DMS 273 treated with DMSO at 0.1 percent for 48 hours (cell line): ENCODE data around the gene BRD4.
A peak's percentile ranks its signal among the peaks of the same experiment; 100 is the strongest.

Experiments used
- DNase-seq: peaks from one replicate; lab custom pipeline; 2025; lab: John Stamatoyannopoulos, UW

Gene BRD4

GRCh38 chr19:15289673-15290072 lies 42.7 kb downstream of the BRD4 start:
- DNase-seq: no peak

DNA sequence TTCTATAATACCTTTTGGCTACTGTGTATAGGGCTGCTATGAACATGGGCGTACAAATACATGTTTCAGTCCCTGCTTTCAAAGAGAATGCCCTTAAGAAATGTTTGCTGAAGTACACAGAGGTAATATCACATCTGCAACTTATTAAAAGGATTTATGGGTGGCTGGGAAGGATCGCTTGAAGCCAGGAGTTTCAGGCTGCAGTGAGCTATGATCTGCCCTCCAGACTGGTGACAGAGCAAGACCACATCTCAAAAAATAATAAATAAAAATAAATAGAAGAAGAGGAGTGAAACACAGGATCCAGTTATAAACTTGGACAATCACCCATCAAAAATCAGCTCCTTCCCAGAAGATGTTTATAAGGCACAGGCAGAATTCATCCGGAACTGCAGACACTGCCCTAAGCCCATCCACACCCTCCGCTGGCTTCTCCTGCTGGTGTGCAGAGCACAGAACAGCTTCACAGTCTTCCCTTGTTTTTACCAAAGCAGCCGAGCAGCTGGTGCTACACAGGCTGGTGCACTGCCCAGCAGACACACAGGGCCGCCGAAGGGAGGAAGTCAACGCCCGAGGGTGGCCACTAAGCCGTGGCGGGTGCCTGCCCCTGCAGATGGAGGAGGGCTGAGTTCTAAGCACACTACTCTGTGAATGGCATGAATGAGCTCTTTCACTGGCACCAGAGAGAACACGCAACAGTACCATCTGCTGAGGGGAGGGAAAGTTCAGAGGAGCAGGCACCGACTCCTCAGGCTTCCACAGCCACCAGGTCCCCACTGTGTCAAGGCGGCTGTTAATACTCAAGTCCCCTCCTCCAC lies 44.0 kb downstream of the BRD4 start:
- peak; percentile 68 for DNase-seq

DNA sequence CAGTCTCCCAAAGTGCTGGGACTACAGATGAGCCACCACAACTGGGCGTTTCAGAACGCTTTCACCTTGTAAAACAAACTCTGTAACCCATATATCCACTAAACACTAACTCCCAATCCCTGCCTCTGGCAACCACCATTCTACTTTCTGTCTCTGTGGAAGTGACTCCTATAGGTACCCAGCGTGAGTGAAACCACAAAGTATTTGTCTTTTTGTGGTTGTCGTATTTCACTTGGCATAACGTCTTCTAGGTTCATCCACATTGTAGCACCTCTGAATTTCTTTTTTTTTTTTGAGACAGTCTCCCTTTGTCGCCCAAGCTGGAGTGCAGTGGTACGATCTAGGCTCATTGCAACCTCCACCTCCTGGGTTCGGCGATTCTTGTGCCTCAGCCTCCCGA lies 44.8 kb downstream of the BRD4 start:
- no peak for DNase-seq

GRCh38 chr19:15286688-15287365 lies 45.5 kb downstream of the BRD4 start:
- no peak for DNase-seq

DNA sequence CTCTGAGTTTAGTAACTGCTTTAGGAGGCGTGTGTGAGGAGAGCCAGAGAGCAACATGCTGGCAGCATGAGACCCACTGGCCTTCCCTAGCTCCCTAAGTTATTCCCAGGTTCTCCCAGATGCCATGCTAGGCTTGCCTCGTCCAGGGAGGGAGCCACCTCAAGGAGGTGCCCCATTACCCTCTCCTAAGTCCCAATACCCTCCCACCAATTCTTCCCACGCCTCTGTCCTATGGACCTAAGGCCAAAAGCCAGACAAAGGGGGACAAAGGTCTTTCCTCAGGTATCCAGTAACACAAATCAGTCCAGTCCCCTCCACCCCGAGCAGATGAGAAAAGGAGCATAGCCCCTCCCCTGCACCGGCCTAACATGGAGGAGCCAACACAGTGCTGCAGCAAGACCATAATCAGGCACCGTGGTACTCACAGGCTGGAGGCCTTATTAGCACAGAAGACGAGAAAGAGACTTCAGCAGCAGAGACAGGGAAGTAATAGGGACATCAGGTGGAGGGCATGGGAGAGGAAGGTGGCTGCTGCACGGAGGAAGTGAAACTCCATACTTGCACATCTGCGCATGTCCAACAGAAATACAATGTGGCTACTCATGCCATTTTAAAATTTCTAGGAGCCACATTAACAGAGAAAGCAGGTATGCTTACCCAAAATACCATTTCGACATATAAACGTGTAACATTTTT lies 46.3 kb downstream of the BRD4 start:
- no peak for DNase-seq

GRCh38 chr19:15284896-15285295 lies 47.4 kb downstream of the BRD4 start:
- DNase-seq: no peak

DNA sequence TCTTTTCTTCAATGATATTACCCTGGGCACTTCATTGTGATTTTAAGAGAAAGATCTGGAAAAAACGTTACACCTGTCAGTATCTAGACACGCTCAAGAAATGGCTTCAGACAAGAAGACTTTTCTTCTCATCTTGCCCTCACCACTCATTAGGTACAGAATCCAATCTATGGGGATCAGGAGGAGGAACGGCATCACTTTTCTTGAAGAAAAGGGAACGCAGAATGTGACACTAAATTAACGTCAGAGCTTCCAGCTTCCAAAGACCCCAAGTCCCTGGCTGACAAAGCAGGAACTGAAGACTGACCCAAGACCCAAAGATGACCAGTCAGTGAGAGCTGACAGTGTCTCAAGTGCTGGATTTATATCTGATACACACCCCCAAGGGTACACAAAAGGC lies 48.2 kb downstream of the BRD4 start:
- no peak for DNase-seq

- no peak for DNase-seq
Measured at GRCh38 chr19:15283141-15283883, 49.0 kb downstream of the BRD4 start.

DNA sequence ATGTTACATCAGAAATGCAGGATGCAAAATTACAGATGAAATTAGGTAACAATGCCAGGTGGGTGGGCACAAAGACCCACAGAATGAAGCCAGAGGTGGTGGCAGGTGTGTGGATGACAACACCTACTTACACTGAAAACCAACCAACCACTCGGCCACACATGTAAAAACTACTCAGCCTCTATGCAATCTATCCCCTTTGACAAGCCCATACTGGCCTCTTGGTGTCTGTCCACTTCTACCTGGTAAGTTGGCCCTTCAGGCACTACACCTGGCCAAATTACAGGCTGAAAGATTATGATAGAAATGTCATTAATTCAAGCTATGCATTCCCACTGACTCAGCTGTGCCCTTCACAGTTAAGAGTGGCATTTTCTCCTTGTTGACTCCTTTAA lies 50.0 kb downstream of the BRD4 start:
- DNase-seq: no peak

DNA sequence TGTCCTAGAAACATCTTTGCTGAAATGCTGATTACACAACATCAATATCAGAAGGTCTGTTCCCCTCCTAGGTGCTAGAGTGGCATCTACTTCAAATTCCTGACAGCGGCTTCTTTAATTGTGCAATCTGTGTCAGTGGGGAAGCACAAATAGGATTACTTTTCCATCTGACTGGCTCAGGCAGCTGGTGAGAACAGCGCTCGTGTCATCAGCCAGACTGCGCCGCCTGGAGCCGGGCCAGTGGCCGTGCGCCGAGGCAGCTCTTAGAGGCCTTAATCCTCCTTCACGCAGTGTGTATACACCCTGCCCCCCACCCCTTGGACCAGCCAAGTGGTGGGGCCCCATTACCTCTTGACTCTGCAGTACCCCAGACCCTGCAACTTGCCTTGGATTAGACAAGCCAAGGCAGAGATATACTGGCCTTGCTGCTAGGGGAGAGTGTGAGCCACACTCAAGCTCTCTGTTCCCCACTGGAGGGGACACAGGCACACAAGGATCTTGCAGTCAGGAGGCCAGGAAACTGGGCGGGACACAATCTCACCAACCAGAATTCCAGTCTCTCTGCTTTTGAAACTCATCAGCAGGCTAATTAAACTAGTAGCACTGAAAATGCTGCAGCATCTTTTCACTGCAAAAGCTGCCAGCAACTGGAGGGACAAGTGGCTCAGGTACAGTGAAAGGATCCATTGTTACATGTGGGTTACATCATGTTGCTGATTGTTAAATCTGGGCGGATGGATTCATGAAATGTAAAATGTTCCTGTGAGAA lies 51.2 kb downstream of the BRD4 start:
- peak; percentile 52 for DNase-seq

- DNase-seq: no peak
Measured at GRCh38 chr19:15280048-15280725, 52.2 kb downstream of the BRD4 start.

DNA sequence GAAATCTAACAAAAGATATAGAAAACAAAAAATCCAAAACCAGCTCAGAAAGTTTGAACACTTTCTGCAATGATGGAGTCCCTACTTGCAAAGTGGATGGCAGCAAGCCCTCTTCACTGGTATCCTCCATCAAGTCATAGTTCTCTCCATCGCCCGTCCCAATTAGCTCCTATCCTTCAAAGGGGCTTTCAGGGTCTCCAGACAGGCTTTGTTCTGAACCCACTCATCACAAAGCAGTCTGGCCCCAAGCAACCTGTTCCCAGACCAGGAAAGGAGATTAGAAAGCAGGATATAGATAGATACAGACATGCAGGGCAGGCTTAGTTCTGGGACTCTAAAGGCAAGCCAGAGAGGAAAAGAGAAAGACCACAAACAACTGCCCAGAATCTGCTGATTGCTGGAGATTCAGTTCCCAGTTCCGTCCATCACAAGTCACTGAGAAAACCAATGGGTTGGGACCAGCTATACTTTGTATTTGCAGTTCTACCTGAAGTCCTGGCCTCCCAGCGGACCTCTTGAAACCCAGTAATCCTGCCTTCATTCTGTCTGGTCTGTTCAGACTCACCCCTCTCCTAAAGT lies 52.9 kb downstream of the BRD4 start:
- no peak for DNase-seq

DNA sequence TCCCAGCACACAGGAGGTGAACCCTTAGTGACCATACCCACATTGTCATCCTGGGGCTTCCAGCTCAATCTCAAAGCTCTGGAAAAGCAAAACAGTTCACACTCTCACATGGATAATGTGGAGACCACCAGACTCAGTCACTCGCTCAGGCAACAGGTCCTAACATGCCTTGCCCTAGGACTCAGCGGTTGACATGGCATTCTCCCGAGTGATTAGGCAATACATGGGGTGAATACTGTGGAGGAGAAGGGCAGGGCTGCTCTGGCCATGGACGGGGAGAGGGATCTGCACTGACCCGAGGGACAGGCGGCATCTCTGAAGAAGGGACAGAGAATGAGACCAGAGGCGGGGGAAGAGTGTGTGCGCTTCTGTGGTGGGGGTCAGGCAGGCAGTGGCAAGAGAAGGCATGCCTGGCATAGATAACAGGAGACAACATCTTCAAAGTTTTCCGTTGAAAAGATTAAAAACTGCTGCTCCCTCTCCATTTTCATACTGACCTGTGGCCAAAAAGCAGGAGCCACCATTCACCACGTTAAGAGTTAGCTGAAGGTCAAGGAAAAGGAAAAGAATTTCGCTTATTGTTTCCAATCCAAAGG lies 55.6 kb downstream of the BRD4 start:
- no peak for DNase-seq

DNA sequence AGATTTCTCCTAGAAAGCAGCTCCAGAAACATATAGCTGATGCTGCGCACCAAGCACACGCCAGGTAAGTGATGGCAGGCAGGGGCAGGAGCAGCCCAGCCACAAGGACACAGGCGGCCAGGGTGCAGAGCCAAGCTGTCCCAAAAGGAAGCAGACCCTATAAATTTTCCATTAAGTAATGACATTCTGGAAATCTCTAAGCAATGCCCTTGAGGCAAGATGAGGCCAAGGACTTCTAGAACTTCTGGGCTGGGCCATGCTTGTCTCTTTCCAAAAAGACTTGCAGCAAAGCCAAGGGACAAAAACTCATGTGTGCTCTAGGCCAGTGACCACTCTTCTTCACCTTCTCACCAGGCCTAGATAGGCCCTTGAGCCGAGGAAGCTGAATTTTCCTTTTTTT lies 57.9 kb downstream of the BRD4 start:
- no peak for DNase-seq

DNA sequence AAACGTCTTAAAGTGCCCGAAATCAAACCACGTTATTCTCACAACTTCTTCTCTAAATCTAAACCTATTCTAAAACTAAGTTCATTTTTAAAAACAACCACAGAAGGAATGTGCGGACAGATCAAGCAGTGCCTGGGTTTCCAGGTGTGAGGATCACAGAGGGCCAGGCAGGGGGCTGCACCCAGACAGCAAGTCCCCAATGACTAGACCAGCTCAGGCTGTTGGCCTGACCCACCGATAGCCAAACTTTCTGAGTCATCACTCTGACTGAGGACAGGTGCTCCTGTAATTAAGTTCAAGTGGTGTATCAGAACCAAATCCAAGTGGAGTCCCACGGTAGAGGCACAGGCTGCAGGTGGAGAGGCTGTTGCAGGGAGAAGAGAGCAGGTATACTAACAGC lies 62.5 kb downstream of the BRD4 start:
- no peak for DNase-seq

GRCh38 chr19:15268928-15269253 lies 63.4 kb downstream of the BRD4 start:
- DNase-seq: no peak

GRCh38 chr19:15268192-15268927 lies 64.0 kb downstream of the BRD4 start:
- DNase-seq: no peak

DNA sequence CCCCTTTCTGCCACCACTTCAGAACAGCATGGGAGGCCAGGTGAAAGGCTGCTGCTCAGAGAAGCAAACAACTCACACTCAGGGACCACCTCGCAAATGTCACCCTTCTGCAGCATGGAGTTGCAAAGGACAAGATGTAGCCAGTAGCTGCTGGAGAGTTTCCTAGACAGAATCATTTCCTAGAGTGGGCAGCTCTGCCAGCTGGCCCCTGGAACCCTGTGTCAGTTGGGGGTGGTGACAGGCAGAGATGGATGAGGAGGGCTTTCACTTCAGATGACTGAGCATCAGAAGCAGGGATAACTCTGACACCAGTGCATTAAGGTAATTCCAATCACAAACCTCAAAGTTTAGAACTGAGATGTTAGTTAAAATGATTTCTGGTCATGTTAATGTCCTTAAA lies 65.7 kb downstream of the BRD4 start:
- DNase-seq: no peak

- DNase-seq: peak; percentile 79
Measured at GRCh38 chr19:15265850-15266248, 66.5 kb downstream of the BRD4 start.
